HEK293T (cell line): ENCODE data around the gene MSH2.

Experiments
- ARNT ChIP-seq: fragments of 450-650 bp; IDR thresholded peaks from 2 replicates; pipeline ENCODE4 v1.6.1; 2017; ENCODE audit warnings: mild to moderate bottlenecking
- BHLHE40 ChIP-seq: fragments of 450-650 bp; IDR thresholded peaks from 2 replicates; pipeline ENCODE4 v1.6.1; 2016; ENCODE audit warnings: mild to moderate bottlenecking, moderate library complexity, borderline replicate concordance
- CTBP1 ChIP-seq: fragments of 450-650 bp; IDR thresholded peaks from 2 replicates; pipeline ENCODE4 v1.6.1; 2016; ENCODE audit warnings: borderline replicate concordance
- ELF4 ChIP-seq: fragments of 450-650 bp; IDR thresholded peaks from 2 replicates; pipeline ENCODE4 v1.6.1; 2017; ENCODE audit warnings: antibody characterized with exemption
- FOXA1 ChIP-seq: fragments of 450-650 bp; IDR thresholded peaks from 2 replicates; pipeline ENCODE4 v1.6.1; 2016; ENCODE audit warnings: mild to moderate bottlenecking
- FOXK2 ChIP-seq: fragments of 450-650 bp; IDR thresholded peaks from 2 replicates; pipeline ENCODE4 v1.6.1; 2016; ENCODE audit warnings: mild to moderate bottlenecking
- FOXM1 ChIP-seq: fragments of 450-650 bp; IDR thresholded peaks from 2 replicates; pipeline ENCODE4 v1.6.1; 2017; ENCODE audit warnings: mild to moderate bottlenecking, borderline replicate concordance
- HDGF ChIP-seq: fragments of 450-650 bp; IDR thresholded peaks from 2 replicates; pipeline ENCODE4 v1.6.1; 2017; ENCODE audit warnings: antibody characterized with exemption, borderline replicate concordance
- NFRKB ChIP-seq: fragments of 450-650 bp; IDR thresholded peaks from 2 replicates; pipeline ENCODE4 v1.6.1; 2016; ENCODE audit warnings: mild to moderate bottlenecking, moderate library complexity
- SP1 ChIP-seq: fragments of 450-650 bp; IDR thresholded peaks from 2 replicates; pipeline ENCODE4 v1.6.1; 2017
- SUZ12 ChIP-seq: fragments of 450-650 bp; IDR thresholded peaks from 2 replicates; pipeline ENCODE4 v1.6.1; 2016; ENCODE audit warnings: mild to moderate bottlenecking
- TARDBP ChIP-seq: fragments of 450-650 bp; IDR thresholded peaks from 2 replicates; pipeline ENCODE4 v1.6.1; 2016
- TF ChIP-seq, protein P1 (sequence below): fragments of 450-650 bp; IDR thresholded peaks from 2 replicates; pipeline ENCODE4 v1.6.1; 2016

- TF ChIP-seq FOXM1 (no peak), HDGF (no peak), FOXA1 (no peak), FOXK2 (no peak), TARDBP (no peak), BHLHE40 (no peak), SUZ12 (no peak), ELF4 (no peak), SP1 (no peak), ARNT (no peak), CTBP1 (no peak), NFRKB (no peak)
- TF ChIP-seq, protein P1, sequence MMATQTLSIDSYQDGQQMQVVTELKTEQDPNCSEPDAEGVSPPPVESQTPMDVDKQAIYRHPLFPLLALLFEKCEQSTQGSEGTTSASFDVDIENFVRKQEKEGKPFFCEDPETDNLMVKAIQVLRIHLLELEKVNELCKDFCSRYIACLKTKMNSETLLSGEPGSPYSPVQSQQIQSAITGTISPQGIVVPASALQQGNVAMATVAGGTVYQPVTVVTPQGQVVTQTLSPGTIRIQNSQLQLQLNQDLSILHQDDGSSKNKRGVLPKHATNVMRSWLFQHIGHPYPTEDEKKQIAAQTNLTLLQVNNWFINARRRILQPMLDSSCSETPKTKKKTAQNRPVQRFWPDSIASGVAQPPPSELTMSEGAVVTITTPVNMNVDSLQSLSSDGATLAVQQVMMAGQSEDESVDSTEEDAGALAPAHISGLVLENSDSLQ = no peak
Observed at GRCh38 chr2:47519604-47520301, 116.8 kb downstream of the MSH2 start.
